Measurements from ENCODE around the gene MSI2.

- TF ChIP-seq, protein P1, sequence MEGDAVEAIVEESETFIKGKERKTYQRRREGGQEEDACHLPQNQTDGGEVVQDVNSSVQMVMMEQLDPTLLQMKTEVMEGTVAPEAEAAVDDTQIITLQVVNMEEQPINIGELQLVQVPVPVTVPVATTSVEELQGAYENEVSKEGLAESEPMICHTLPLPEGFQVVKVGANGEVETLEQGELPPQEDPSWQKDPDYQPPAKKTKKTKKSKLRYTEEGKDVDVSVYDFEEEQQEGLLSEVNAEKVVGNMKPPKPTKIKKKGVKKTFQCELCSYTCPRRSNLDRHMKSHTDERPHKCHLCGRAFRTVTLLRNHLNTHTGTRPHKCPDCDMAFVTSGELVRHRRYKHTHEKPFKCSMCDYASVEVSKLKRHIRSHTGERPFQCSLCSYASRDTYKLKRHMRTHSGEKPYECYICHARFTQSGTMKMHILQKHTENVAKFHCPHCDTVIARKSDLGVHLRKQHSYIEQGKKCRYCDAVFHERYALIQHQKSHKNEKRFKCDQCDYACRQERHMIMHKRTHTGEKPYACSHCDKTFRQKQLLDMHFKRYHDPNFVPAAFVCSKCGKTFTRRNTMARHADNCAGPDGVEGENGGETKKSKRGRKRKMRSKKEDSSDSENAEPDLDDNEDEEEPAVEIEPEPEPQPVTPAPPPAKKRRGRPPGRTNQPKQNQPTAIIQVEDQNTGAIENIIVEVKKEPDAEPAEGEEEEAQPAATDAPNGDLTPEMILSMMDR (IDR thresholded peaks at IDR 0.05; ENCODE audit: low read length) = no peak
- TF ChIP-seq EZH2 (IDR thresholded peaks at IDR 0.05; ENCODE audit: borderline replicate concordance, low read length) = no peak
Measured at GRCh38 chr17:57515662-57516211, 259.4 kb downstream of the MSI2 start.
